HG02970 (cell line): Measurements from ENCODE around the gene ANKFN1.
"Not testable (repeated sequence)": the region's sequence is repeated elsewhere in the genome, so short reads cannot be mapped to it uniquely, and the experiment has no call there.

Source experiments
- ATAC-seq: cut with Tn5 transposase; IDR thresholded peaks from one replicate; pipeline ENCODE4 v1.9.1; 2021; ENCODE audit warnings: mild to moderate bottlenecking, moderate library complexity, moderate number of reproducible peaks; ENCODE audit not compliant: unreplicated experiment, low FRiP score

The ANKFN1 gene

GRCh38 chr17:56317351-56318208 is 164.3 kb downstream of the ANKFN1 start:
- no peak for ATAC-seq

- no peak for ATAC-seq
Measured at GRCh38 chr17:56319531-56319930, 166.3 kb downstream of the ANKFN1 start.

- ATAC-seq = no peak
Measured at GRCh38 chr17:56320443-56320842, 167.2 kb downstream of the ANKFN1 start.

- no peak for ATAC-seq
Measured at GRCh38 chr17:56322991-56323390, 169.7 kb downstream of the ANKFN1 start.

- ATAC-seq = no peak
Measured at GRCh38 chr17:56324676-56325075, 171.4 kb downstream of the ANKFN1 start.

- ATAC-seq = no peak
Measured at GRCh38 chr17:56325313-56326000, 172.2 kb downstream of the ANKFN1 start.

GRCh38 chr17:56326001-56326359 is 172.7 kb downstream of the ANKFN1 start:
- ATAC-seq = no peak

GRCh38 chr17:56347639-56348038 is 194.4 kb downstream of the ANKFN1 start:
- no peak for ATAC-seq

- ATAC-seq = no peak
Measured at GRCh38 chr17:56350592-56350991, 197.3 kb downstream of the ANKFN1 start.

GRCh38 chr17:56351675-56352074 is 198.4 kb downstream of the ANKFN1 start:
- no peak for ATAC-seq

- no peak for ATAC-seq
Measured at GRCh38 chr17:56358651-56359050, 205.4 kb downstream of the ANKFN1 start.

GRCh38 chr17:56359518-56359917 is 206.2 kb downstream of the ANKFN1 start:
- no peak for ATAC-seq

- ATAC-seq = no peak
Measured at GRCh38 chr17:56367366-56367765, 214.1 kb downstream of the ANKFN1 start.

- no peak for ATAC-seq
Measured at GRCh38 chr17:56373981-56374833, 220.9 kb downstream of the ANKFN1 start.

GRCh38 chr17:56389356-56389755 is 236.1 kb downstream of the ANKFN1 start:
- ATAC-seq = no peak

GRCh38 chr17:56392321-56392720 is 239.0 kb downstream of the ANKFN1 start:
- ATAC-seq = no peak

GRCh38 chr17:56393156-56393555 is 239.9 kb downstream of the ANKFN1 start:
- no peak for ATAC-seq

GRCh38 chr17:56395787-56396186 is 242.5 kb downstream of the ANKFN1 start:
- ATAC-seq = no peak

GRCh38 chr17:56407086-56407485 is 253.8 kb downstream of the ANKFN1 start:
- ATAC-seq = no peak

GRCh38 chr17:56412356-56412755 is 259.1 kb downstream of the ANKFN1 start:
- not testable (repeated sequence) for ATAC-seq
